Smooth muscle cell of the brain vasculature (primary cell): ENCODE measurements around the gene RIC3.
A peak's percentile ranks its signal among the peaks of the same experiment; 100 is the strongest.

ENCODE experiments used
- DNase-seq: peaks from one replicate; pipeline ENCODE4 v3.0.0-alpha.2; 2012; ENCODE audit warnings: low read depth, low spot score

The RIC3 gene

DNA sequence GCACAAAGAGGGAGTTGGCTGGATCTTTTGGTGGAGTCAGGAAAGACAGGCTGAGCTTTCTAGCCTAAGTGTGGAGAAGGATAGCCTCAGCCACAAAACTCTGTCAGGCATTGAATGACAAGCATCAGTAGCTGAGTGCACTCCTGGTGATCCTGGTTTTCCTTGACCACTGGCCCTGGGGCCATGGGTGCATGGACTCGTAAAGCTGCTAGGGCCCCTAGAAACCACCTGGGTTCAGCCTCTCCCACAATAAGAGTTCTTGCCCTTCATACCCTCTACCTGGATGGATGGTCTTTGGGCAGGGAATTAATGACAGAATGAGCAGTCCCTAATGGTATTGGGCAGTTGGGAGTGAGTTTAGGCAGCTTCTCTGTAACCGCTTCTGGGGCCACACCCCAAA is 64.9 kb downstream of the RIC3 start:
- no peak for DNase-seq

DNA sequence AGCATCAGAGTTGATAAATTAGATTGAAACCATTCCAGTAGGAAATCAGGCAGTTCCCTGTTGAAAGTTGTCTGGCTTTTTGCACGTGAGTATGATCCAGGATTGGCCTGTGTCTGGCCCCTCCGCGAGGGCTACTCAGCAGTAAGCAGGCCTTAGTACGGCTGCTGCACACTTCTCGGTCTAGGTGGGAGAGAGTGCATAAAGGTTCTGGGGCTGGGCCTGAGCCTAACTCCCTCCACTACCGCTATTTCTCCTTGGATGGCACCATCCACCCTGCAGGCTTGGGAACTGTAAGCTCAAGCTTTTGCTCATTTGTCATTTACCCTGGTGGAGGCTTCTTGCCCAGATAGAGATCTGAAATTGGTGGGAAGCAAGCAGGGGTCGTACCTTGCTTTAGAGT is 65.9 kb downstream of the RIC3 start:
- DNase-seq: no peak

GRCh38 chr11:8102296-8102915 is 66.4 kb downstream of the RIC3 start:
- DNase-seq: no peak

DNA sequence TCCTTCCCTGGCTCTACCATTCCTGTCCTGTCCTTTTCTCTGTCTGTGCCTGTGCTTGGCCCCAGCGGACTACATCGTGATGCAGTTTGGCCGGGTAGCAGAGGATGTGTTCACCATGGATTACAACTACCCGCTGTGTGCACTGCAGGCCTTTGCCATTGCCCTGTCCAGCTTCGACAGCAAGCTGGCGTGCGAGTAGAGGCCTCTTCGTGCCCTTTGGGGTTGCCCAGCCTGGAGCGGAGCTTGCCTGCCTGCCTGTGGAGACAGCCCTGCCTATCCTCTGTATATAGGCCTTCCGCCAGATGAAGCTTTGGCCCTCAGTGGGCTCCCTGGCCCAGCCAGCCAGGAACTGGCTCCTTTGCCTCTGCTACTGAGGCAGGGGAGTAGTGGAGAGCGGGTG is 67.4 kb downstream of the RIC3 start:
- no peak for DNase-seq

GRCh38 chr11:8100605-8101004 is 68.2 kb downstream of the RIC3 start:
- DNase-seq: no peak

- DNase-seq: no peak
Observed at GRCh38 chr11:8100158-8100557, 68.7 kb downstream of the RIC3 start.

DNA sequence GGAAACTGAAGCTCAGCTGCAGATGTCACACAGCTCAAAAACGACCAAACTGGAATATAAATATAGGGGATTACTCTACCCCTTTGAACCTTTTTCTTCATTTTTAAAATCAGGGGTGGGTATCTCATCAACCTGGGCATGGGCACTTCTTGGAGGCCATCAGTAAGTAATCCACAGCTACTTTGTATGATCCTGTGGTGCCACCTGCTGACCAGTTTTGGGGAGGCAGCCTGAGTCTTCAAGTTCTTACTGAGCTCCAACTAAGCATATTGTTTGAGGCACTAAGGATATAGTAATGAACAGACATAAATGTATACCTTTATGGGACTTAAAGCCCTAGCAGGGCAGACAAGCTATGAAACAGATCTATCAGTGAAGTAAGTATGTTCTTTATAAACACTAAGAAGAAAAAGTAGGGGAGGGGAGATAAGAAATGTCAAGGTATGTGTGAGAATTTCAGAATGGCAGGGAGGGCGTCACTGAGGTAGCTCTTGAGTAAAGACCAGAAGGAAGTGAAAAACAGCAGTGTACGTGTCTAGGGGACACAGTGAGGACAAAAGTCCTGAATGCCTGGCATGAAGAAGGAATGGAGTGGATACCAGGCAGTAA is 69.4 kb downstream of the RIC3 start:
- peak; percentile 70 for DNase-seq

GRCh38 chr11:8098879-8099278 is 69.9 kb downstream of the RIC3 start:
- no peak for DNase-seq

DNA sequence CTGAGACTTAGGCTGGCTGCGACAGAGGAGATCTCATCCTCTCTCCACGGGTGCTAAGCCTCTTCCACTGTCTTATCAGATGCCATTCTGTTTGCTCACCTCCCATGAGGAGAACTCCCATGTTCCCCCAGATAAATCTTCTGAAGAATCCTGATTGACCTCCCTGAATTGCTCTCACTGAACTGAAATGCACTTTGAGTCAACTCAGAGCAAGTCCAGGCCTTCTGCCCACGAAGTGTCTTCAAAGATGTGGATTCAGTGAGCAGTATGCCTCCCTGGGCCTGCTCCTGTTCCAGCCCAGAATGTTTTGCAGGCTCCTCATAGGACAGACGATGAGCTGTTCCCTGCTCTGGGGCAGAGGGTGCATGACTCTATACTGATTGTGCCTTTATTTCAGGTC is 70.5 kb downstream of the RIC3 start:
- no peak for DNase-seq

DNA sequence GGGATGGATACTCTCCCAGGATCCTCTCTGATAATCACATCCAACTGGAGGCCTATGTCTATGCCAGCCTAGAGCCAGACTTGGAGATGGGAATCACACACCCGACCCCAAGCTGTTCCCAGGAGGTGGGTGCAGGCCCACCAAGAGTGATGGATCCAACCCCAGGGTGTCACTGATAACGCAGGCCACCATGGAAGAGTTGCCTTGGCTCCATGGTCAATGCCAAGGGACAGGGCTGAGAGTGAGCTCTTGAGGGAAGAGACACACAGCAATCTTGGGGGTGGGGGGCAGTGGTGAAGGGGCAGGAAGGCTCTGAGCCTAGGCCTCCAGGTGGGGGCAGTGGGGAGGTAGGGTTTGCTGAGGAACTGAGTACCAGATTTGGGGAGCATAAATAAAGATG is 70.9 kb downstream of the RIC3 start:
- no peak for DNase-seq

- DNase-seq: no peak
Observed at GRCh38 chr11:8097468-8097867, 71.4 kb downstream of the RIC3 start.

- no peak for DNase-seq
Observed at GRCh38 chr11:8097062-8097461, 71.8 kb downstream of the RIC3 start.

DNA sequence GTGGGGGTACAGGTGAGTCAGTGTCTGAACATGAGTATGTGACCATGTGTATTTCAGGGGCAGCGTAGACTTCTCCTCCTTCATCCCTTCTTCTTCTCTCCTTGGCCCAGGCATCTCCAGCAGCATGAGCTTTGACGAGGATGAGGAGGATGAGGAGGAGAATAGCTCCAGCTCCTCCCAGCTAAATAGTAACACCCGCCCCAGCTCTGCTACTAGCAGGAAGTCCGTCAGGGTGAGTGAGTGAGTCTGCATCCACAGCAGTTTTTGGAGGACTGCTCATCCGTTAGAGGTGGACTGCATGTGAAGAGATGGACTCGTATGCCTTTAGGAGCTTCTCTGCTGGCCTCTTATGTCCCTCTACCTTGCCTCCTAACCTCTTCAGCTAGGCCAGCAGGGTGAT is 72.2 kb downstream of the RIC3 start:
- DNase-seq: no peak

GRCh38 chr11:8095806-8096522 is 72.9 kb downstream of the RIC3 start:
- no peak for DNase-seq

DNA sequence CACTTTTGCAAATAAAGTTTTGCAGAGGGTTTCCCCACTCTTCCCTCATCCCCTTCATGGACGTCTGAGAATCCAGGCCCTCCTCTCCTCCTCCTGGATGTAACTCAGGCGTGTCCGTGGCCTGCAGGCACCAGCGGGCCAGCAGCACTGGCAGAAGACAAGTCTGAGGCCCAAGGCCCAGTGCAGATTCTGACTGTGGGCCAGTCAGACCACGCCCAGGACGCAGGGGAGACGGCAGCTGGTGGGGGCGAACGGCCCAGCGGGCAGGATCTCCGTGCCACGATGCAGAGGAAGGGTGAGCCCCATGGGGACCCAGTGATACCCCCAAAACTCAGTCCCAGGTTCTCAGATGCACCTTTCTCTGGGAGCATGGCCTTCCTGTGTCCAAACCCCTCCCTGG is 73.5 kb downstream of the RIC3 start:
- no peak for DNase-seq

- no peak for DNase-seq
Observed at GRCh38 chr11:8094656-8095055, 74.2 kb downstream of the RIC3 start.

GRCh38 chr11:8093931-8094575 is 74.8 kb downstream of the RIC3 start:
- DNase-seq: no peak

DNA sequence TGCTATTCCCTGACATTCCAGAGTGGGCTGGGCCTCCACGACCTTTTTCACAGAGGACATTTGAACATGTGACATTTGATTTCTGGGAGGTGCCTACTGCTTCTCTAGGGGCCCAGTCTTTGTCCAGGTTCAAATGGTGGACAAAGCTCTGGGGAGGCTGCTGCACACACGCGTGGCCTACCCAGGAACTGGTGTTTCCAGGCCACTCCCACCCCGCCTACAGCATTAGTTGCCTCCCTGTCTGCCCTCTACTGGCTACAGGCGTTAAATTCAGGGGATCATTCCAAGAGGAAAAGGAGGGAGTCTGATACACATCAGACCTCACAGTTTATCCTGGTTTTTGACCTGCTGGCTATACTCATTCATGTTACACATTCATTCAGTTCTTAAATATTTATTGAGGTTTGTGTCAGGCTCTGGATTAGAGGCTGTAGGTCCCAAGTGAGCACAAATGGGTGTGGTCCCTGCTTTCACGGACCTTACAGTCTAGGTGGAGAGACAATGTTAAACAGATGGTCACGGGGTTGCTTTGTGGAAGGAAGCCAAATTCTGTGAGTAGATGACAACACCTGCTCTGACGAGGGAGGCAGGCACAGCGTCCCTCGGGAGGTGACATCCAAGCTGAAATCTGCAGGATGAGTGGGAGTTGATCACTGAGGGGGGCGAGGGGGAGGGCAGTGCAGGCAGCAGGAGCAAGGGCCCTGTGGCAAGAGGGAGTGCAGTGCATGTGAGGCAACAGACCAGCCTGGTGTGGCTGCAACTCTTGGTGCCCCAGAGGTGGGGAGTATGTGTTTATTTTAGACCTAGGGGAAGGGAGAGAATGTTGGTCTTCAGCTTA is 76.0 kb downstream of the RIC3 start:
- DNase-seq: no peak

DNA sequence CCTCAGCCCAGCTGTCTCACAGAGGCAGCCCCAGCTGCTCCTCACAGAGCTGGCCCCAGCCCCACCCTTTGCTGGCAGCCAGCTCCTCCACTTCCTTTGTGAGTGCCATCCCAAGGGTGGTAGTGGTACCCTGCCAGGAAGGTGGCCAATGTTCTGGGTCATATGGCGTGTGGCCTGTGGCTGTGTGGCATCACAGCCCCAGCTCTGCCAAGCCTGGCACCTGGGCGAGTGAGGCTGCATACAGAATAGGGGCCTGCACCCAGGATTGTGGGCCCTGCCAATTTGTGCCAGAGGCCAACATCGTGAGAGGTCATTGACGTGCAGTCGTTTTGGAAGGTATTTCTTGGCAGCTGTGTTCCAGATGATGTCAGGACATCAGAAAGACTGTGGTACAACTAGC is 77.1 kb downstream of the RIC3 start:
- DNase-seq: no peak

- DNase-seq: no peak
Observed at GRCh38 chr11:8090756-8091155, 78.1 kb downstream of the RIC3 start.

- DNase-seq: no peak
Observed at GRCh38 chr11:8089791-8090510, 78.9 kb downstream of the RIC3 start.
